GM21825 (cell line): ENCODE results near the gene WWC2.
"Not testable (repeated sequence)": the region's sequence is repeated elsewhere in the genome, so short reads cannot be mapped to it uniquely, and the experiment has no call there.

ENCODE experiments used
- ATAC-seq: cut with Tn5 transposase; IDR thresholded peaks from one replicate; pipeline ENCODE4 v1.9.1; 2021; ENCODE audit warnings: mild to moderate bottlenecking, moderate library complexity; ENCODE audit not compliant: unreplicated experiment

Gene WWC2

GRCh38 chr4:183141997-183142396, 42.9 kb downstream of the WWC2 start:
- no peak for ATAC-seq

- no peak for ATAC-seq
These were observed 43.8 kb downstream of the WWC2 start for GRCh38 chr4:183142571-183143550.

- ATAC-seq: no peak
These were observed 45.7 kb downstream of the WWC2 start for GRCh38 chr4:183144787-183145186.

- no peak for ATAC-seq
These were observed 46.7 kb downstream of the WWC2 start for GRCh38 chr4:183145773-183146172.

GRCh38 chr4:183146478-183146877, 47.4 kb downstream of the WWC2 start:
- ATAC-seq: no peak

- no peak for ATAC-seq
These were observed 48.1 kb downstream of the WWC2 start for GRCh38 chr4:183147196-183147595.

- no peak for ATAC-seq
These were observed 48.9 kb downstream of the WWC2 start for GRCh38 chr4:183147983-183148382.

- ATAC-seq: no peak
These were observed 50.8 kb downstream of the WWC2 start for GRCh38 chr4:183149616-183150539.

GRCh38 chr4:183150664-183151063, 51.6 kb downstream of the WWC2 start:
- not testable (repeated sequence) for ATAC-seq

GRCh38 chr4:183152232-183152631, 53.2 kb downstream of the WWC2 start:
- ATAC-seq: not testable (repeated sequence)

- no peak for ATAC-seq
These were observed 54.3 kb downstream of the WWC2 start for GRCh38 chr4:183153190-183153916.

- no peak for ATAC-seq
These were observed 55.8 kb downstream of the WWC2 start for GRCh38 chr4:183154701-183155391.

- ATAC-seq: no peak
These were observed 56.6 kb downstream of the WWC2 start for GRCh38 chr4:183155450-183156184.

- ATAC-seq: no peak
These were observed 58.2 kb downstream of the WWC2 start for GRCh38 chr4:183157215-183157614.

- ATAC-seq: no peak
These were observed 59.0 kb downstream of the WWC2 start for GRCh38 chr4:183158062-183158461.

- no peak for ATAC-seq
These were observed 62.6 kb downstream of the WWC2 start for GRCh38 chr4:183161630-183162029.

GRCh38 chr4:183163135-183163534, 64.1 kb downstream of the WWC2 start:
- no peak for ATAC-seq

GRCh38 chr4:183164963-183165362, 65.9 kb downstream of the WWC2 start:
- no peak for ATAC-seq

- no peak for ATAC-seq
These were observed 66.3 kb downstream of the WWC2 start for GRCh38 chr4:183165376-183165775.

- no peak for ATAC-seq
These were observed 71.8 kb downstream of the WWC2 start for GRCh38 chr4:183170894-183171293.
